Thyroid gland (tissue), 4 donors: ENCODE data around the gene KCNJ10.

ENCODE experiments used
- CTCF ChIP-seq, 6 experiments: fragments of 200-600 bp in 3 of 6; fragments of 450-650 bp in 3 of 6; sonication (generic) in 3 of 6; IDR thresholded peaks; one replicate each; pipeline ENCODE4 v1.5.1; 2016 to 2019; ENCODE audit warnings: antibody characterized with exemption in 6 of 6, mild to moderate bottlenecking in 2 of 6, inconsistent platforms in 1 of 6, moderate library complexity in 1 of 6
- POLR2A ChIP-seq, 2 donors: fragments of 450-650 bp; IDR thresholded peaks; one replicate each; pipeline ENCODE4 v1.6.1; 2017; ENCODE audit warnings: antibody characterized with exemption in 2 of 2, mild to moderate bottlenecking in 2 of 2, moderate library complexity in 1 of 2

GRCh38 chr1:160097911-160098851 is 28.2 kb upstream of the KCNJ10 start, which contains the start of gene IGSF8:
- no peak for TF ChIP-seq CTCF (IDR thresholded peaks at IDR 0.05)
- TF ChIP-seq POLR2A (IDR thresholded peaks at IDR 0.05): peak in 1 of 2 donors; percentile 22
